Astrocyte of the spinal cord (primary cell): ENCODE data around the gene VENTX.
"Not testable (repeated sequence)": the region's sequence is repeated elsewhere in the genome, so short reads cannot be mapped to it uniquely, and the experiment has no call there.

ENCODE experiments used
- DNase-seq: peaks from one replicate; pipeline ENCODE4 v3.0.0; 2011; ENCODE audit warnings: low read depth, low spot score
- H3K4me3 ChIP-seq: 2 replicates; pipeline ENCODE4 v1.5.1; 2011; ENCODE audit warnings: low read depth, mild to moderate bottlenecking, low read length, moderate library complexity
- in situ Hi-C: cut with HindIII; loops from 2 replicates; pipeline ENCODE4 v1.10.0; 2017; ENCODE audit warnings: low sequenced_read_pairs
- TF ChIP-seq, protein P1 (sequence below): IDR thresholded peaks from 2 replicates; pipeline ENCODE4 v1.5.1; 2012; ENCODE audit warnings: low read depth, mild to moderate bottlenecking, low read length, inconsistent platforms

VENTX gene

DNA sequence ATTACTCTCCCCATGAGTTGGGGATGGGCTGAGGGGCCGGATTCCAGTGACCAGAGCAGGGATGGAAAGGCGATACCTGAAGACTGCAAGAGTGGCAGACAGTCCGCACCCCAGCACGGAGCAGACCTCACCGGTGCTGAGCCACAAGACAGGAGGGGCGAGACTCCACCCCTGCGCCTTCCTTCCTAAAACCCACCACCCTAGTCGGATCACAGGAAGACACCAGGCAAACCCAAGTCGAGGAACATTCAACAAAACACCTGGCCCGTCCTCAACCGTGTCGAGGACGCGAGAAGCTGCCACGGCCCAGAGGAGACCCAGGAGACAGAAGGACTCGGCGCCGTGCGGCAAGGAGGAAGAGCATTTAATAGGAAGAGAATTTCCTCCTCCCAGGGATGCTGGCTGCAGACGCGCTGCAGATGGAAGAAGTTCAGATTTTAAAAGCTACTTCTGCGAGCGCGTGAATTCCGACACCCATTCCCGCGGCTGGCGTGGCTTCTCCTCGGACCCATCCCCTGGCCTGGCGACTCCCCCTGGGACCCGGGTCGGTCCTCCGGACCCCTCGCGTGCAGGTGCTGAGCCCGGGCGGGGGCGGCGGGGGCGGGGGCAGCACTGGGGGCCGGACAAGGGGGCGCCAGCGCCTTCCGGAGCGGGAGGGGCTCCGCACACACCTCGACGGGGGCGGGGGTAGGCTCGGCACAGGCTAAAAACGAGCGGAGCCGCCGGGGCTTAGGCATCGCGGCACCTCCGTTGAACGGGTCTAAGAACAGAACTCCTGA, 8.2 kb upstream of the VENTX start:
- no peak for DNase-seq
- H3K4me3 ChIP-seq, result no peak overlapping the region
- TF ChIP-seq, protein P1, sequence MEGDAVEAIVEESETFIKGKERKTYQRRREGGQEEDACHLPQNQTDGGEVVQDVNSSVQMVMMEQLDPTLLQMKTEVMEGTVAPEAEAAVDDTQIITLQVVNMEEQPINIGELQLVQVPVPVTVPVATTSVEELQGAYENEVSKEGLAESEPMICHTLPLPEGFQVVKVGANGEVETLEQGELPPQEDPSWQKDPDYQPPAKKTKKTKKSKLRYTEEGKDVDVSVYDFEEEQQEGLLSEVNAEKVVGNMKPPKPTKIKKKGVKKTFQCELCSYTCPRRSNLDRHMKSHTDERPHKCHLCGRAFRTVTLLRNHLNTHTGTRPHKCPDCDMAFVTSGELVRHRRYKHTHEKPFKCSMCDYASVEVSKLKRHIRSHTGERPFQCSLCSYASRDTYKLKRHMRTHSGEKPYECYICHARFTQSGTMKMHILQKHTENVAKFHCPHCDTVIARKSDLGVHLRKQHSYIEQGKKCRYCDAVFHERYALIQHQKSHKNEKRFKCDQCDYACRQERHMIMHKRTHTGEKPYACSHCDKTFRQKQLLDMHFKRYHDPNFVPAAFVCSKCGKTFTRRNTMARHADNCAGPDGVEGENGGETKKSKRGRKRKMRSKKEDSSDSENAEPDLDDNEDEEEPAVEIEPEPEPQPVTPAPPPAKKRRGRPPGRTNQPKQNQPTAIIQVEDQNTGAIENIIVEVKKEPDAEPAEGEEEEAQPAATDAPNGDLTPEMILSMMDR, result no peak
- in situ Hi-C loops, result no loop called here

DNA sequence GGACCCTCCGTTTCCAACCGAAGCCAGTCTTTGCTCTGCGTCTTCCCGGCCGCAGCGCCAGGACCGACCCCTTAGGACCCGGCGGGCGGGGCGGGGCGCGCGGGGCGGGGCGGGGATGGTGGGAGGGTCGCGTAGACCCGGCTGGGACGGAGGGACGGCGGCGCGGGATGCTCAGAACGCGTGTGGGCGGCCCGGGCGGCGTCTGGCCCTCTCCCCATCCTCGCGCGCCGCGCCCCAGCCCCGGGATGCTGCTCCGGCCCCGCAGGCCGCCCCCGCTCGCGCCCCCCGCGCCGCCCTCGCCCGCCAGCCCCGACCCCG, 7.7 kb upstream of the VENTX start, which contains the start of gene UTF1:
UTF1 (plus strand) TSS at position 174 of the 318 bp plus-strand sequence; CDS start at position 246, 72 bp downstream.
- in situ Hi-C loops, result no loop called here
- DNase-seq, result no peak
- TF ChIP-seq, protein P1, result no peak
- H3K4me3 ChIP-seq, result no peak within 1 kb of the TSS

DNA sequence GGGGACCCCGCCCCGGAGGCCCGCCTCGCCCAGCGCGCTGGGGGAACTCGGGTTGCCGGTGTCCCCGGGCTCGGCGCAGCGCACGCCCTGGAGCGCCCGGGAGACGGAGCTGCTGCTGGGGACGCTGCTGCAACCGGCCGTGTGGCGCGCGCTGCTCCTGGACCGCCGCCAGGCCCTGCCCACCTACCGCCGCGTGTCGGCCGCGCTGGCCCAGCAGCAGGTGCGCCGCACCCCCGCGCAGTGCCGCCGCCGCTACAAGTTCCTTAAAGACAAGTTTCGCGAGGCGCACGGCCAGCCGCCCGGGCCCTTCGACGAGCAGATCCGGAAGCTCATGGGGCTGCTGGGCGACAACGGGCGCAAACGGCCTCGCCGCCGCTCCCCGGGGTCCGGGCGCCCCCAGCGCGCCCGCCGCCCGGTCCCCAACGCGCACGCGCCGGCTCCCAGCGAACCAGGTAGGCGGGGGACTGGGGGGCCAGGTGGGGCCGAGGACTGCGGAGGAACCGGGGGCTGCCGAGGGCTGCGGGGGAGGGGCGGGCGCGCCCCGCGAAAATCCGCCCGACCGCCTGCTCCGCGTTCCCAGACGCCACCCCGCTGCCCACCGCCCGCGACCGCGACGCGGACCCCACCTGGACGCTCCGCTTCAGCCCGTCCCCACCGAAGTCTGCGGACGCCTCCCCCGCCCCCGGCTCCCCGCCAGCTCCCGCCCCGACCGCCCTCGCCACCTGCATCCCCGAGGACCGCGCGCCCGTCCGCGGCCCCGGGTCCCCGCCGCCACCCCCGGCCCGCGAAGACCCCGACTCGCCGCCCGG, 7.1 kb upstream of the VENTX start:
- TF ChIP-seq, protein P1, result no peak
- H3K4me3 ChIP-seq, result no peak overlapping the region
- in situ Hi-C loops, result no loop called here
- DNase-seq, result no peak

DNA sequence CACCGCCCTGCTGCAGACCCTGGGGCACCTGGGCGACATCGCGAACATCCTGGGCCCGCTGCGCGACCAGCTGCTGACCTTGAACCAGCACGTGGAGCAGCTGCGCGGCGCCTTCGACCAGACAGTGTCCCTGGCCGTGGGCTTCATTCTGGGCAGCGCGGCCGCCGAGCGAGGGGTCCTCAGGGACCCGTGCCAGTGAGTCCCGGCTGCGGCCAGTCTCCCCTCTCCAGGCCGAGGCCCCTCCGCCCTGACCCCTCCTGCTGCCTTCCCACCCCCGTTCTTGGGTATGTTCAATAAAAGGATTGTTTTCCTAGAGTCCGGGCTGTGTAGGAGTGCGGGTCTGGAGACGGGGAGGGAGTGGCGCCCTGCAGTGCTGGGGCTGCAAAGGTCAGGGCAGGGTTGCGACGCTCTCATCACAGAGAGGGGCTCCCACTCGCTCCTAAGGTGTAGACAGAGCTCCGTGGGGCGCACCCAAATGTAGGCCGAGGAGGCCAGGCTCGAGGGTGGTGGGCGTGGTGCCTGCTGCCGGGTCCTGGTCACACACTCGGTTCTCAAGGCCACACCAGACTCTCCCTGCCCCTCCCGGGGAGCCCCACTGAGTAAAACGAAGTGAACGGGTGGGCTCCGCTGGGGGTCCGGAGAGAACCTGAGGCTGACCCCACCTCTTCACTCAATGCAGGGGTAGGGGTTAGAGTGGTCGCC, 6.3 kb upstream of the VENTX start:
- no peak for DNase-seq
- H3K4me3 ChIP-seq, result no peak overlapping the region
- TF ChIP-seq, protein P1, result no peak
- in situ Hi-C loops, result no loop called here

DNA sequence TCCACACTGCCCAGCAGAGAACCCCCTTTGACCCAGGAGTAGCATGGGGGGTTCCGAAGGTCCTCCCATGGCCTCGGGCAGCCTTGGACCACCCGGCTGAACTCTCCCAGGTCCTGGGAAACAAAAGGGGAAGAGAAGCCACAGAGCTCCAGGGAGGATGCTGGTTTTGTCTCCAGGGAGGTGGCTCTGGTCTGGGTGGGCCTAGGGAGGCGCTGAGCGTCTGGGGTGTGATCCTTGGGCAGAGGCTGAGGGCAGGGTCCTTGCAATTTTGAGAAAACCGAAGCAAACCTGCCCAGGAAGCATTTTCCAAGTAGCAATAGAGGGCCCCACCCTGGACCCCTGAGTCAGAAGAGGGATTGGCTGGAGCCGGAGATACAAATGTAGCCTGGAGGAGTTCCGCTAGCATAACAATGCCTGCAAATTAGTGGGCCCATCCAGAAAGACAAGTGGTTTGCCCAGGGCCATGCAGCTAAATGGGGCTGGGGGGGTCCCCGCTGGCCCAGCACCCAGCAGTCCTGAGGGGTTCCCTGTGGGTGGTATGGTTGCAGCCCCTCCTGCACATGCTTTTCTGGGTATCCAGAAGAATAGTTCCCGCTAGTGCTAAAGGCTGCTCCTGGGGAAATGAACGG, 5.6 kb upstream of the VENTX start:
- TF ChIP-seq, protein P1, result no peak
- H3K4me3 ChIP-seq, result no peak overlapping the region
- in situ Hi-C loops, result no loop called here
- DNase-seq, result no peak

DNA sequence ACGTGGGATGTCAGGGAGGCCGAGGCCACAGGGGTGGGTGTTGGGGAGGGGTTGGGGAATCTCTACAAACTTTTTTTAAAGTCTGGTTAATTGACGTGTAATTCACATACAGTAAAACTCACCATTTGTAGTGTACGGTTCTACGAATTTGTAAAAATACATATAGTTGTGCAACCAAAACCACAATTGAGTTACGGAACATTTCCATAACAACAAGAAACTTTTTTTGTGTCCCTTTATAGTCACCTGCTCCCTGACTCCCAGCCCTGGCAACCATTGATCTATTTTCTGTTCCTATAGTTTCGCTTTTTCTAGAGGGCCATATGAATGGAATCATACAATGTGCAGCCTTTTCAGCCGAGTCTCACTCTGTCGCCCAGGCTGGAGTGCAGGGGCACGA, 2.9 kb upstream of the VENTX start:
- in situ Hi-C loops, result not testable (repeated sequence)

More for the DNA sequence above, 2.9 kb upstream of the VENTX start:
- not testable (repeated sequence) for DNase-seq, H3K4me3 ChIP-seq
